ENCODE measurements around the gene SLC24A4.

Gene SLC24A4

DNA sequence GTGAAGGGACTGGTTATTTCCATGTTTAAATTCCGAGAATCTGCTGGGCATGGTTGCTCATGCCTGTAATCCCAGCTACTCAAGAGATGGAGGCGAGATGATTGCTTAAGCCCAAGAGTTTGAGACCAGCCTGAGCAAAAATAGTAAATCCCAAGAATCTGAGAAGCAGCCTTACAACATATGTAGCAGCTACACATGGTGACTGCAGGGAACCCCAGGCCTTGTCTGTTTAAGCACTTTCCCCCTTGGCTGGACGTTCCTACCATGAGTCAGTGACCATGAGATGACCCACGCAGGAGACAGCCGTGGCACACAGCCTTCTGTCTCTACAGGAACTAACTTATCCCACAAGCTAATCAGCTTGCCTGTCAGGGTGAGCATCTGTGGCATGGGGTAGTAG lies 5.5 kb upstream of the SLC24A4 start:
- DNase-seq: no peak

DNA sequence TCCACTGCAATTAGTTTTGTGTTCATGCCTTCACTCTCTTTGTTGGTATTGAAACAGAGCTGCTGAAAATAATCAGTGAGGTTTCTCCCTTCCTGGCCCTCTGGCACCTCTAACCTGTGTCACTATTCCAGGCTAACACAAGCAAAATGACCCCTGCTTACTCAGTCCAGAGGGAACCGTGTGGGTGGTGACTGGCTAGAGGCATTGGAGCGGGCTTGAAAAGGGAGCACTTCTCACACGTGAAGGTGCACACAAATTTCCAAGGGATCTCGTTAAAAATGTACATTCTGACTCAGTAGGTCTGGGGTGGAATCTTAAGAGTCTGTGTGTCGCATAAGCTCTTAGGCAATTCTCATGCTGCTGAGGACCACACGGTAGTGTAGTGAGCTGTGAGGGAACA lies 1.3 kb upstream of the SLC24A4 start:
- no peak for DNase-seq

- no peak for DNase-seq
These were observed 449 bp upstream of the SLC24A4 start for GRCh38 chr14:92322516-92322915.

DNA sequence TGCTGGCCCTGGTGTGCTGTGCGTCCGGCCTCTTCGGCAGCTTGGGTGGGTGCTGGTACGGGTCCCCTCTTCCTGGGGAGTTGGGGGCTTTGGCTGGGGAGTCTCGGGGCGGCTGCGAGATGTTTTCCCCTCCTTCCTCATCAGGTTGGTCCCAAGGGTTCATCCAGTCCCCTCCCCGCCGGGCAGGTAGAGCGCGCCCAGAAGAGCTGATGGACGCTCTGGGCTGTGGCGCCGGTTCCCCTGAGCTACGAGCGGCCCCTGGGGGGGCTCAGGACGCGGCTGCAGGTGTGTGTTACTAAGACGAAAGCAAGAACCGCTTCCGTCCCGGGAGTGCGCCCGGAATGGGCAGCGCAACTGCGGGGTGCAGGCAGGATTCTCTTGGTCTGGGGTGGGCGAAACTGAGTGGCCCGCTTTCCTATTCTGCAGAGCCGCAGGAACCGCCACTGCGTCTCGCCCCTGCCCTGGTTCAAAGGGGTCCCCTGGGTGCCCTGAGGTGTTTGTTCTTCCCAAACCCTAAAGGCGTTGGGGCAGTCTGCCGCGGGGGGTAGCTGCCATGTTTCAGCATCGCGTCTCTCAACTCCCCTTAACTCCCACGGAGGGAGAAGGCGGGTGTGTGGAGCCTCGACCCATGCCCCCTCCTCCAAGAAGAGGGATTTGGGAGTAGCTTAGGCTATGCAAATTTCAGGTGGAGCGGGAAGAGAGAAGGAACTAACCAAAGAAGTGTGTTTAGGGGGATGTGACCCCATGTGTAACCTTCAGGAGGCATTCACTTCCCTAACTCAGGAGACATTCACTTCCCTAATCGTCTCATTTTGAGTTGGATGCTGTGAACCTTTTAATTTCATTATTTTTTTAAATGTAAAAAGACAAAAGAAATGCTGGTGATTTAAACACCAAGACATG lies 1.2 kb downstream of the SLC24A4 start:
- no peak for DNase-seq

DNA sequence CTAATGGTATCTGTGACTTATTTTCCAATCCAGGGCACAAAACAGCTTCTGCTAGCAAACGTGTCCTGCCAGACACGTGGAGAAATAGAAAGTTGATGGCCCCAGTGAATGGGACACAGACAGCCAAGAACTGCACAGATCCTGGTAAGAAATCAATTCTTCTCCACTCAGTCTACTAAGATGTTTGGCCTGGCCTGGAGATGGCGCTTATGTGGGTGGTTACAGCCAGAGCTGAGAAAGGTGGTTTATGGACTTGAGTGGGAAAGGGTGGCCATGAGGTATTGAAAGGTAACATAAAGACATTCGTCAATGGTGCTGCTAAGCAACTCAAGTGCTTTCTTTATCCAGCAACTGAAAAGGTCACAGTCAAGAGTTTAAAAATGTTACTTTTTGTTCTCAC lies 2.9 kb downstream of the SLC24A4 start:
- peak in 1 of 6 experiments; percentile 2 for DNase-seq

DNA sequence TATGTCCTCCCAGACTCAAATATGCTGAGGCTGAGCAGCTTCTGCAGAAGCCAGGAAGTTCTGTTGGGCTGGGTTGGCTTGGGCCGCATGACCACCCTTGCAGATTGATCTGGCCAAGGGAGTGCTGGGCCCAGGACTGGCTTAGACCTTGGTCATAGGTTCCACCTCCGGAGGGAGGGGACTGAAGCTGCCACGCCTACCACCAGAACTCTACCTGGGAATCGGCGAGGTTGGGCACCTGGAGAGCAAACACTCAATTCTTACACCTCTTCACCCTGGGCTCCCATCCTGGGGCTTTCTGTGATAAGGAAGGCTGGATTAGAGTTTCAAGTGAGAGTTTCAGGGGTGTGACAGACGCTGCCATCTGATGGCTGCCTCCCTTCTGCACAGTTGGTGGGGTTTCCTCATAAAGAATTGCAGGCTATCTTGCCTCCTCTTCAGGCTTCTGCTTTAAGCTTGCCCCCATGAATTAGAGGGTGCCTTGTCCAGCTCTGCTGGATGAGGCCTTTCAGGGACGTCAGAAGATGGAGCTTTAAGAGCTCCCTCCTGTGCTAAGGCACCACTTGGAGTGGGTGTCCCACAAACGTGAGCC lies 5.8 kb downstream of the SLC24A4 start:
- no peak for DNase-seq

GRCh38 chr14:92334050-92334449 lies 11.1 kb downstream of the SLC24A4 start:
- DNase-seq: no peak

- DNase-seq: no peak
These were observed 13.4 kb downstream of the SLC24A4 start for GRCh38 chr14:92336363-92336762.

DNA sequence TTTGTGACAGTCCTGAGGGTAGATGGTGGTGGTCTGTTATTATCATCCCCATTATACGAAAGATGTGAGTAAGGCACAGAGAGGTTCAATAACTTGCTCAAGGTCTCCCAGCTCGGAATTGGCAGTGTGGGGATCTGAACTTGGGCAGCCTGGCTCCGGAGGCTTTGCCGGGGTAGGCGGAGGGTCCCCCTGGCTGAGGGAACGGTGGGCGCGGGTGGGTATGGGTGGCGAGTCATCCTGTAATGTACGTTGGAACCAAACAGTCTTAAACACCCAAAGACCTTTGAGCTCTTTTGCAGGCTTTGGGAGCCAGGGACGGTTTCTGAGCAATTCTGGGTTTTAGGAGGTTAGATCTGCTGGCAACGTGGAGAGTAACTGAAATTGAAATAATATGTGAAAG lies 16.5 kb downstream of the SLC24A4 start:
- no peak for DNase-seq

DNA sequence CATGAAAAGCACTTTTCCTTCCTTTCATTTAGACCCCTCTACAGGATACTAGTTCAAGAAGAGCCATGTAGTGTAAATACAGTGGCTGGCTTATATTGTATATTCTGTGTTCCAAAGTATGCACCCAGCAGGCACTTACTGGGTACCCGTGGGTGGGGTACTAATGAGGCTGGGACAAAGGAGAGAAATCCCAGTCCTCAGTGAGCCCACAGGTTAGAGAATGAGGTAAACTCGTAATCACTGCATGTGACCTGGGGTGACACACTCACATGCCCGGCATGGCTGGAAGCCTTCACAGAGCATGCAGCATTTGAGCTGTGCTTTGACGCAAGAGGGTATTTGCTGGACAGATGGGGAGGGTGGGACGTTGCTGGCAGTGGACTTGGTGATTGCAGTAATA lies 17.1 kb downstream of the SLC24A4 start:
- no peak for DNase-seq

DNA sequence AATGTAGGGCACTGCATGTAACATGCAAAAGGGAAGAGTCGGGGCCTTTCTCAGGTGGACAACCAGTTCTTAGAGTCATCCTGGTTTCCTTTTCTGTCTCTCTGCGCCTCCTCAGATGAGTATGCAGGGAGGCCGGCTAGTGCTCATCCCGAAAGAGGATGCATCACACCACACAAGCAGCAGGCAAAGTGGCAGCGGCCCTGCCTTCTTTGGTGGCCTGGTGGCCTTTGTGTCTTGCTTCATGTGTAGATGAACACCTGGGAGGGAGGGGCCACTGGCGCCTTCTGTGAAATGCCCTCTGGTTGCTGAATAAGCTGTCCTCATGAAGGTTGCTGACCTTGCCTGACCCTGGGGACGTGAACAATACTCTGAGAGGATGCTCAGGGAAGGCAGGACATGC lies 18.0 kb downstream of the SLC24A4 start:
- DNase-seq: no peak

GRCh38 chr14:92341791-92342190 lies 18.8 kb downstream of the SLC24A4 start:
- no peak for DNase-seq

DNA sequence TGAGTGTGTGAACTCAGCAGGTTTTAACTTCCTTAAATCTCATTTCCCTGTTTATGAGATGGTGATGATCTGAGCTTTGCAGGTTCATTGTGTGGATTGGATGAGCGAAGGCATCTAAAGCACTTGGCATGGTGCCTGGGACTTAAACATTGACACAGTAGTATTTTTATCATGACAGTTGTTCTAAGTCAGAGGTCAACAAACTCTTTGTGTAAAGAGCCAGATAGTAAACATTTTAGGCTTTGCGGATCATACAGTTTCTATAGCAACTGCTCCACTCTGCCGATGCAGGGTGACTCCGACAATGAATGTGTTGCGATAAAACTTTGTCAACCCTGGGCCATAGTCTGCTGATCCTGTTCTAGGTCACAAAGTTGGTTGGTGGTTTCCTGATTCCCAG lies 25.2 kb downstream of the SLC24A4 start:
- no peak for DNase-seq

DNA sequence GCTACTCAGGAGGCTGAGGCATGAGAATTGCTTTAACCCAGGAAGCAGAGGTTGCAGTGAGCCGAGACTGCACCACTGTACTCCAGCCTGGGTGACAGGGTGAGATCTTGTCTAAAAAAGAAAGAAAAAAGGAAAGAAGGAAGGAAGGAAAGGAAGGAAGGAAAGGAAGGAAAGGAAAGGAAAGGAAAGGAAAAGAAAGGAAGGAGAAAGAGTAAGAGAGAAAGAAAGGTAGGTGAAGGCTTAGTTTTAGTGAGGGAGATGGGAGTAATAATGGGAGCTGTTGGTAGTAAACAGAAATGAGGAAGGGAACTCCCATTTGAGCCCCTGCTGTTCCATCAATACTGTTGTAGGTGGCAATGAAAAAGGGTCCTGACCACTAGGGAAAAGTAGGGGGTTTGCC lies 28.8 kb downstream of the SLC24A4 start:
- no peak for DNase-seq

- peak in 2 of 6 experiments; percentile 3 to 5 for DNase-seq
These were observed 29.4 kb downstream of the SLC24A4 start for GRCh38 chr14:92352158-92352985.

DNA sequence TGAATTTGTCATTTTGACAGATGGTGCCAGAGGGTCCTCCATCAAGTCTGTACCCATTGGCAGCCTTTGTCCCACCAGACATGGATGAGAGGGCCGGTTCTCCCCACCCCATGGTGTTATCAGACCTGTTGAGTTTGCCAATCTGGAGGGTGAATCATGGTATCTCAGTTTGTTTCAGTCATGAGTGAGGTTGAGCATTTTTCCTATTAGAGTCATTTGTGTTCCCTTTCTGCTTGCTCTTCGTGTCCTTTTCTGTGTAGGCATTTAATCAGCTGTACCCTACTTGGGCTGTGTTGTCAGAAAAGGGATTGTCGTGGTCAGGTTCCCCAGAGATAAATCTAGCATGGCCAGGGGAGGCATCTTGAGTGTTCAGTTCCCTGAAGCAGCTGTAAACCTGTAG lies 30.5 kb downstream of the SLC24A4 start:
- DNase-seq: no peak

- DNase-seq: no peak
These were observed 33.7 kb downstream of the SLC24A4 start for GRCh38 chr14:92356677-92357076.

- DNase-seq: no peak
These were observed 37.8 kb downstream of the SLC24A4 start for GRCh38 chr14:92360651-92361370.

- DNase-seq: no peak
These were observed 39.8 kb downstream of the SLC24A4 start for GRCh38 chr14:92362781-92363235.

- no peak for DNase-seq
These were observed 43.3 kb downstream of the SLC24A4 start for GRCh38 chr14:92366237-92366636.

- no peak for DNase-seq
These were observed 45.0 kb downstream of the SLC24A4 start for GRCh38 chr14:92368001-92368400.

GRCh38 chr14:92369097-92369496 lies 46.1 kb downstream of the SLC24A4 start:
- DNase-seq: no peak

GRCh38 chr14:92372230-92372629 lies 49.3 kb downstream of the SLC24A4 start:
- no peak for DNase-seq
